Measurements from ENCODE around the gene PRSS21. TPM values are rescaled to one million over a fixed set of nuclear protein-coding genes. Genes with fewer than 3 reads are reported as not detected.

The PRSS21 gene
- total RNA-seq, 4 donors from 2014 or later = 0.68 TPM; not detected in 3

- TF ChIP-seq CTCF (IDR thresholded peaks at IDR 0.05; ENCODE audit: low read depth) = no peak
These were observed 33.3 kb upstream of the PRSS21 start for GRCh38 chr16:2783581-2784357.

- TF ChIP-seq CTCF (IDR thresholded peaks at IDR 0.05; ENCODE audit: low read depth) = no peak
These were observed 32.5 kb upstream of the PRSS21 start for GRCh38 chr16:2784358-2785100.

- no peak for TF ChIP-seq CTCF (IDR thresholded peaks at IDR 0.05; ENCODE audit: low read depth)
These were observed 31.7 kb upstream of the PRSS21 start for GRCh38 chr16:2785101-2785991.

GRCh38 chr16:2786061-2786825 lies 30.8 kb upstream of the PRSS21 start:
- no peak for TF ChIP-seq CTCF (IDR thresholded peaks at IDR 0.05; ENCODE audit: low read depth)

GRCh38 chr16:2786826-2787151 lies 30.2 kb upstream of the PRSS21 start:
- TF ChIP-seq CTCF (IDR thresholded peaks at IDR 0.05; ENCODE audit: low read depth) = no peak

- no peak for TF ChIP-seq CTCF (IDR thresholded peaks at IDR 0.05; ENCODE audit: low read depth)
These were observed 29.6 kb upstream of the PRSS21 start, which contains the start of gene PRSS33 for GRCh38 chr16:2787406-2787805. TSS of gene PRSS33 (minus strand) at chr16:2787560. CDS start at chr16:2786547, 1,013 bp downstream.
